WTC11 (cell line): ENCODE measurements around the gene CELSR1. TPM values are rescaled to one million over a fixed set of nuclear protein-coding genes. Genes with fewer than 3 reads are reported as not detected.

ENCODE experiments used
- ATAC-seq: fragments of 200-7000 bp; cut with Tn5 transposase; 2 replicates; pipeline ENCODE4 v1.10.0; 2021; ENCODE audit warnings: mild to moderate bottlenecking, moderate library complexity
- CTCF ChIA-PET: fragments of 300-600 bp; sonication (Branson Sonifier 250); formaldehyde crosslinking; loops from one replicate; lab custom pipeline; 2021; ENCODE audit warnings: antibody characterized with exemption; lab: Charles Lee
- POLR2A ChIA-PET: fragments of 350-600 bp; sonication (Branson Sonifier 250); formaldehyde crosslinking; loops from one replicate; lab custom pipeline; 2021; ENCODE audit warnings: antibody characterized with exemption; lab: Charles Lee
- DNase-seq: peaks from one replicate; pipeline ENCODE4 v3.0.0; 2021; ENCODE audit warnings: low spot score
- H3K27ac Mint-ChIP-seq: 2 replicates; pipeline ENCODE4 v1.8.0; 2021; ENCODE audit warnings: mixed read lengths
- H3K27me3 Mint-ChIP-seq: 2 replicates; pipeline ENCODE4 v1.8.0; 2021; ENCODE audit warnings: low read depth, mild to moderate bottlenecking, moderate library complexity, mixed read lengths
- H3K36me3 Mint-ChIP-seq: 2 replicates; pipeline ENCODE4 v1.8.0; 2021; ENCODE audit warnings: mixed read lengths
- H3K4me1 Mint-ChIP-seq: 2 replicates; pipeline ENCODE4 v1.8.0; 2022; ENCODE audit warnings: mixed read lengths
- H3K4me3 Mint-ChIP-seq: 2 replicates; pipeline ENCODE4 v1.8.0; 2021; ENCODE audit warnings: mild to moderate bottlenecking, moderate library complexity, mixed read lengths
- H3K9me3 Mint-ChIP-seq: 2 replicates; pipeline ENCODE4 v1.8.0; 2021; ENCODE audit warnings: mixed read lengths
- ARID4B ChIP-seq: sonication (generic); formaldehyde crosslinking; IDR thresholded peaks from 2 replicates; pipeline ENCODE4 v1.8.0; 2023; ENCODE audit warnings: missing genetic modification reagents, mild to moderate bottlenecking, borderline replicate concordance
- CDX4 ChIP-seq: fragments of 250-450 bp; sonication (Bioruptor Pico); IDR thresholded peaks from 2 replicates; pipeline ENCODE4 v1.9.0; 2021; ENCODE audit warnings: moderate library complexity, mild to moderate bottlenecking, inconsistent platforms, borderline replicate concordance
- E2F5 ChIP-seq: sonication (generic); formaldehyde crosslinking; IDR thresholded peaks from 2 replicates; pipeline ENCODE4 v1.8.1; 2022; ENCODE audit warnings: mild to moderate bottlenecking, moderate library complexity, missing genetic modification reagents
- ETV6 ChIP-seq: sonication (generic); formaldehyde crosslinking; IDR thresholded peaks from 2 replicates; pipeline ENCODE4 v1.8.1; 2022; ENCODE audit warnings: mild to moderate bottlenecking, missing genetic modification reagents
- FOXK1 ChIP-seq: sonication (generic); formaldehyde crosslinking; IDR thresholded peaks from 2 replicates; pipeline ENCODE4 v1.8.0; 2022; ENCODE audit warnings: mild to moderate bottlenecking, moderate library complexity, missing genetic modification reagents
- FOXP1 ChIP-seq: sonication (generic); formaldehyde crosslinking; IDR thresholded peaks from 2 replicates; pipeline ENCODE4 v1.8.0; 2022; ENCODE audit warnings: missing genetic modification reagents, mild to moderate bottlenecking, moderate library complexity, borderline replicate concordance
- GTF2I ChIP-seq: fragments of 250-450 bp; sonication (Bioruptor Pico); conservative IDR thresholded peaks from 2 replicates; pipeline ENCODE4 v1.4.0; 2021; ENCODE audit warnings: mild to moderate bottlenecking
- IRF1 ChIP-seq: sonication (generic); formaldehyde crosslinking; IDR thresholded peaks from 2 replicates; pipeline ENCODE4 v1.8.0; 2023; ENCODE audit warnings: missing genetic modification reagents
- IRF2 ChIP-seq: sonication (generic); formaldehyde crosslinking; IDR thresholded peaks from 2 replicates; pipeline ENCODE4 v1.8.0; 2022; ENCODE audit warnings: low read depth, missing genetic modification reagents, borderline replicate concordance
- JUN ChIP-seq: sonication (generic); formaldehyde crosslinking; IDR thresholded peaks from 2 replicates; pipeline ENCODE4 v1.8.0; 2023; ENCODE audit warnings: mild to moderate bottlenecking, missing genetic modification reagents
- MYBL2 ChIP-seq: sonication (generic); formaldehyde crosslinking; IDR thresholded peaks from 2 replicates; pipeline ENCODE4 v1.8.1; 2023; ENCODE audit warnings: mild to moderate bottlenecking, moderate library complexity, missing genetic modification reagents
- NFE2L1 ChIP-seq: sonication (generic); formaldehyde crosslinking; IDR thresholded peaks from 2 replicates; pipeline ENCODE4 v1.8.1; 2023; ENCODE audit warnings: missing genetic modification reagents
- RELA ChIP-seq: sonication (generic); formaldehyde crosslinking; IDR thresholded peaks from 2 replicates; pipeline ENCODE4 v1.8.1; 2022; ENCODE audit warnings: missing genetic modification reagents, mild to moderate bottlenecking, borderline replicate concordance
- SMAD3 ChIP-seq: sonication (generic); formaldehyde crosslinking; IDR thresholded peaks from 2 replicates; pipeline ENCODE4 v1.8.0; 2022; ENCODE audit warnings: missing genetic modification reagents, mild to moderate bottlenecking, borderline replicate concordance
- ZBTB43 ChIP-seq: sonication (generic); formaldehyde crosslinking; IDR thresholded peaks from 2 replicates; pipeline ENCODE4 v1.8.1; 2023; ENCODE audit warnings: mild to moderate bottlenecking, missing genetic modification reagents
- ZNF121 ChIP-seq: sonication (generic); formaldehyde crosslinking; IDR thresholded peaks from 2 replicates; pipeline ENCODE4 v1.8.0; 2023; ENCODE audit warnings: missing genetic modification reagents
- ZNF138 ChIP-seq: sonication (generic); formaldehyde crosslinking; conservative IDR thresholded peaks from 2 replicates; pipeline ENCODE4 v1.8.1; 2022; ENCODE audit warnings: mild to moderate bottlenecking, moderate library complexity, missing genetic modification reagents
- ZNF281 ChIP-seq: sonication (generic); formaldehyde crosslinking; IDR thresholded peaks from 2 replicates; pipeline ENCODE4 v1.8.0; 2023; ENCODE audit warnings: mild to moderate bottlenecking, missing genetic modification reagents
- total RNA-seq: library from RNA; stranded (reverse); gene quantifications from 3 replicates; pipeline ENCODE4 v1.2.3, GENCODE V29; 2021
- TF ChIP-seq, protein P1 (sequence below): fragments of 250-450 bp; sonication (Bioruptor Pico); IDR thresholded peaks from 2 replicates; pipeline ENCODE4 v1.9.0; 2021; ENCODE audit warnings: mild to moderate bottlenecking
- TF ChIP-seq, protein P2 (sequence below): sonication (generic); formaldehyde crosslinking; IDR thresholded peaks from 2 replicates; pipeline ENCODE4 v1.8.1; 2023; ENCODE audit warnings: mild to moderate bottlenecking, missing genetic modification reagents

CELSR1 gene
- total RNA-seq, 1 experiment from 2014 or later = 16.8 TPM

DNA sequence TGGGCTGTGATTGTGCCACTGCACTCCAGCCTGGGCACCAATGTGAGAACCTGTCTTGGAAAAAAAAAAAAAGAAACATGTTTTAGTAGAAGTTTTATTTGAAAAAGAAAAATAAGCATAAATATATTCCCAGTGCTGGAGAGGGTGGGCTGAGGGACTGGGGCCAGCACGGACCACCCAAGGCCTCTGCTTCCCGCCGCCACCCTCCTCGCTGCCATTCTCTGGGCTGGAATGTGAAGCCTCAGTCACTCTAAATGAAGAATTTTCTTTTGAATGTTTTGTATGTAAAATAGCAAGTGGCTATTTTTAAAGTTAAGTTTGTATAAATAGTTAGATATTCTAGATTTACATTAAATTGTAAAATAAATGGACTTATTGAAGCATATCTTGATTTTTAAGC lies 207.0 kb downstream of the CELSR1 start (continued):
- TF ChIP-seq ZNF281 (CRISPR knock-in tag) (no peak), ETV6 (CRISPR knock-in tag) (no peak), IRF2 (CRISPR knock-in tag) (no peak), JUN (no peak), NFE2L1 (CRISPR knock-in tag) (no peak), ZNF121 (no peak), ARID4B (CRISPR knock-in tag) (no peak), E2F5 (no peak), FOXK1 (no peak)
- TF ChIP-seq, protein P1, sequence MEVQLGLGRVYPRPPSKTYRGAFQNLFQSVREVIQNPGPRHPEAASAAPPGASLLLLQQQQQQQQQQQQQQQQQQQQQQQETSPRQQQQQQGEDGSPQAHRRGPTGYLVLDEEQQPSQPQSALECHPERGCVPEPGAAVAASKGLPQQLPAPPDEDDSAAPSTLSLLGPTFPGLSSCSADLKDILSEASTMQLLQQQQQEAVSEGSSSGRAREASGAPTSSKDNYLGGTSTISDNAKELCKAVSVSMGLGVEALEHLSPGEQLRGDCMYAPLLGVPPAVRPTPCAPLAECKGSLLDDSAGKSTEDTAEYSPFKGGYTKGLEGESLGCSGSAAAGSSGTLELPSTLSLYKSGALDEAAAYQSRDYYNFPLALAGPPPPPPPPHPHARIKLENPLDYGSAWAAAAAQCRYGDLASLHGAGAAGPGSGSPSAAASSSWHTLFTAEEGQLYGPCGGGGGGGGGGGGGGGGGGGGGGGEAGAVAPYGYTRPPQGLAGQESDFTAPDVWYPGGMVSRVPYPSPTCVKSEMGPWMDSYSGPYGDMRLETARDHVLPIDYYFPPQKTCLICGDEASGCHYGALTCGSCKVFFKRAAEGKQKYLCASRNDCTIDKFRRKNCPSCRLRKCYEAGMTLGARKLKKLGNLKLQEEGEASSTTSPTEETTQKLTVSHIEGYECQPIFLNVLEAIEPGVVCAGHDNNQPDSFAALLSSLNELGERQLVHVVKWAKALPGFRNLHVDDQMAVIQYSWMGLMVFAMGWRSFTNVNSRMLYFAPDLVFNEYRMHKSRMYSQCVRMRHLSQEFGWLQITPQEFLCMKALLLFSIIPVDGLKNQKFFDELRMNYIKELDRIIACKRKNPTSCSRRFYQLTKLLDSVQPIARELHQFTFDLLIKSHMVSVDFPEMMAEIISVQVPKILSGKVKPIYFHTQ = no peak
- TF ChIP-seq, protein P2, sequence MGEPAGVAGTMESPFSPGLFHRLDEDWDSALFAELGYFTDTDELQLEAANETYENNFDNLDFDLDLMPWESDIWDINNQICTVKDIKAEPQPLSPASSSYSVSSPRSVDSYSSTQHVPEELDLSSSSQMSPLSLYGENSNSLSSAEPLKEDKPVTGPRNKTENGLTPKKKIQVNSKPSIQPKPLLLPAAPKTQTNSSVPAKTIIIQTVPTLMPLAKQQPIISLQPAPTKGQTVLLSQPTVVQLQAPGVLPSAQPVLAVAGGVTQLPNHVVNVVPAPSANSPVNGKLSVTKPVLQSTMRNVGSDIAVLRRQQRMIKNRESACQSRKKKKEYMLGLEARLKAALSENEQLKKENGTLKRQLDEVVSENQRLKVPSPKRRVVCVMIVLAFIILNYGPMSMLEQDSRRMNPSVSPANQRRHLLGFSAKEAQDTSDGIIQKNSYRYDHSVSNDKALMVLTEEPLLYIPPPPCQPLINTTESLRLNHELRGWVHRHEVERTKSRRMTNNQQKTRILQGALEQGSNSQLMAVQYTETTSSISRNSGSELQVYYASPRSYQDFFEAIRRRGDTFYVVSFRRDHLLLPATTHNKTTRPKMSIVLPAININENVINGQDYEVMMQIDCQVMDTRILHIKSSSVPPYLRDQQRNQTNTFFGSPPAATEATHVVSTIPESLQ (CRISPR knock-in tag) = no peak
- TF ChIP-seq, all 79 proteins: peak for 0

- CTCF ChIA-PET = no interaction called here
- no peaks in the 10 kb centered on the region for H3K27me3 Mint-ChIP-seq
- TF ChIP-seq ZBTB43 (CRISPR knock-in tag) (no peak), ZNF138 (no peak), RELA (CRISPR knock-in tag) (no peak), IRF1 (CRISPR knock-in tag) (no peak), MYBL2 (no peak), SMAD3 (CRISPR knock-in tag) (no peak), E2F5 (no peak), ETV6 (CRISPR knock-in tag) (no peak), NFE2L1 (CRISPR knock-in tag) (no peak), FOXP1 (CRISPR knock-in tag) (no peak), CDX4 (CRISPR knock-in tag) (no peak), GTF2I (CRISPR knock-in tag) (no peak)
- TF ChIP-seq, all 79 proteins: peak for 0
- no peak for DNase-seq
- ATAC-seq = no peak
- Mint-ChIP-seq H3K27ac (no peak overlapping the region), H3K9me3 (no peaks in the 10 kb centered on the region), H3K36me3 (peaks cover 47% of the 10 kb centered on the region), H3K4me1 (peaks cover 7% of the 10 kb centered on the region), H3K4me3 (no peak overlapping the region)
- POLR2A ChIA-PET = no interaction called here
Observed at GRCh38 chr22:46329616-46330015, 207.8 kb downstream of the CELSR1 start.
